ENCODE data around the gene AVPR2. TPM values are rescaled to one million over a fixed set of nuclear protein-coding genes. Genes with fewer than 3 reads are reported as not detected.

AVPR2 gene
- total and polyA plus RNA-seq, 2 donors (not counting 1 experiment from before 2014, with no cell fraction given): 0.12 TPM; not detected in 1

GRCh38 chrX:153882557-153882956, 21.9 kb upstream of the AVPR2 start:
- WGBS (ENCODE audit: insufficient coverage): 75% methylated on average over 1 of the region's 7 CpGs
- TF ChIP-seq EZH2 (IDR thresholded peaks at IDR 0.05; ENCODE audit: borderline replicate concordance, insufficient read depth, low read depth, low read length, poor library complexity, severe bottlenecking): no peak
- TF ChIP-seq, protein P1, sequence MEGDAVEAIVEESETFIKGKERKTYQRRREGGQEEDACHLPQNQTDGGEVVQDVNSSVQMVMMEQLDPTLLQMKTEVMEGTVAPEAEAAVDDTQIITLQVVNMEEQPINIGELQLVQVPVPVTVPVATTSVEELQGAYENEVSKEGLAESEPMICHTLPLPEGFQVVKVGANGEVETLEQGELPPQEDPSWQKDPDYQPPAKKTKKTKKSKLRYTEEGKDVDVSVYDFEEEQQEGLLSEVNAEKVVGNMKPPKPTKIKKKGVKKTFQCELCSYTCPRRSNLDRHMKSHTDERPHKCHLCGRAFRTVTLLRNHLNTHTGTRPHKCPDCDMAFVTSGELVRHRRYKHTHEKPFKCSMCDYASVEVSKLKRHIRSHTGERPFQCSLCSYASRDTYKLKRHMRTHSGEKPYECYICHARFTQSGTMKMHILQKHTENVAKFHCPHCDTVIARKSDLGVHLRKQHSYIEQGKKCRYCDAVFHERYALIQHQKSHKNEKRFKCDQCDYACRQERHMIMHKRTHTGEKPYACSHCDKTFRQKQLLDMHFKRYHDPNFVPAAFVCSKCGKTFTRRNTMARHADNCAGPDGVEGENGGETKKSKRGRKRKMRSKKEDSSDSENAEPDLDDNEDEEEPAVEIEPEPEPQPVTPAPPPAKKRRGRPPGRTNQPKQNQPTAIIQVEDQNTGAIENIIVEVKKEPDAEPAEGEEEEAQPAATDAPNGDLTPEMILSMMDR (IDR thresholded peaks at IDR 0.05): no peak
- H3K9me3 Mint-ChIP-seq (ENCODE audit: insufficient read depth): no peaks in the 10 kb centered on the region
- Histone ChIP-seq H3K9me3 (ENCODE audit: control extremely low read depth in 1 of 3, control insufficient read depth in 2 of 3, insufficient read depth in 1 of 3, low read length in 2 of 3) (peaks cover 0 to 3% (median 0%) of the 10 kb centered on the region in 3 donors), H3K27me3 (replicated peaks in 1 of 4; ENCODE audit: control extremely low read depth in 1 of 4, control insufficient read depth in 3 of 4, insufficient read depth in 4 of 4, low read length in 3 of 4) (peaks cover 0 to 54% (median 14%) of the 10 kb centered on the region in 4 experiments), H3K4me2 (replicated peaks; ENCODE audit: low read depth, low read length, poor library complexity, severe bottlenecking) (no peak overlapping the region), H3K36me3 (replicated peaks in 1 of 2; ENCODE audit: control extremely low read depth in 1 of 2, control insufficient read depth in 1 of 2, extremely low read depth in 1 of 2, insufficient read depth in 2 of 2, low read length in 1 of 2) (no peaks in the 10 kb centered on the region), H3K79me2 (ENCODE audit: control insufficient read depth, insufficient read depth, low read length) (no peaks in the 10 kb centered on the region), H3K4me3 (ENCODE audit: control extremely low read depth in 1 of 5, extremely low read depth in 1 of 5, insufficient read depth in 1 of 5, low read depth in 2 of 5, low read length in 4 of 5) (no peak overlapping the region), H2AFZ (ENCODE audit: insufficient read depth, low read depth, low read length, poor library complexity, severe bottlenecking) (no peak overlapping the region), H3K4me1 (ENCODE audit: control insufficient read depth in 2 of 2, insufficient read depth in 2 of 2, low read length in 2 of 2) (peaks cover 32 to 34% of the 10 kb centered on the region in 2 donors), H4K20me1 (ENCODE audit: control insufficient read depth, insufficient read depth, low read length, poor library complexity, severe bottlenecking) (no peaks in the 10 kb centered on the region), H3K9ac (ENCODE audit: low read length) (no peak overlapping the region), H3K27ac (ENCODE audit: low read length in 2 of 2) (no peak overlapping the region)
- intact Hi-C loops (cut with micrococcal nuclease): no loop called here
- H3K4me3 Mint-ChIP-seq: no peak overlapping the region
- H3K27ac Mint-ChIP-seq: no peak overlapping the region
- DNase-seq (no peak), ATAC-seq (ENCODE audit: low read depth) (no peak)
- peaks cover 17% of the 10 kb centered on the region for H3K27me3 Mint-ChIP-seq
- POLR2A ChIA-PET: no interaction called here
- CTCF ChIA-PET: no interaction called here
- peaks cover 19% of the 10 kb centered on the region for H3K4me1 Mint-ChIP-seq

- no peak overlapping the region for H3K9ac ChIP-seq (ENCODE audit: low read length)
- no peak overlapping the region for H3K4me2 ChIP-seq (replicated peaks; ENCODE audit: low read depth, low read length, poor library complexity, severe bottlenecking)
- peaks cover 0 to 3% (median 0%) of the 10 kb centered on the region in 3 donors for H3K9me3 ChIP-seq (ENCODE audit: control extremely low read depth in 1 of 3, control insufficient read depth in 2 of 3, insufficient read depth in 1 of 3, low read length in 2 of 3)
- peaks cover 14% of the 10 kb centered on the region for H3K27me3 Mint-ChIP-seq
- no peak overlapping the region for H3K27ac Mint-ChIP-seq
- H3K79me2 ChIP-seq (ENCODE audit: control insufficient read depth, insufficient read depth, low read length): no peaks in the 10 kb centered on the region
- no peak overlapping the region for H3K4me3 Mint-ChIP-seq
- no peak overlapping the region for H3K4me3 ChIP-seq (ENCODE audit: control extremely low read depth in 1 of 5, extremely low read depth in 1 of 5, insufficient read depth in 1 of 5, low read depth in 2 of 5, low read length in 4 of 5)
- POLR2A ChIA-PET: no interaction called here
- intact Hi-C loops (cut with micrococcal nuclease): no loop called here
- H2AFZ ChIP-seq (ENCODE audit: insufficient read depth, low read depth, low read length, poor library complexity, severe bottlenecking): no peak overlapping the region
- TF ChIP-seq, protein P1 (IDR thresholded peaks at IDR 0.05): no peak
- no peak for TF ChIP-seq EZH2 (IDR thresholded peaks at IDR 0.05; ENCODE audit: borderline replicate concordance, insufficient read depth, low read depth, low read length, poor library complexity, severe bottlenecking)
- H3K9me3 Mint-ChIP-seq (ENCODE audit: insufficient read depth): no peaks in the 10 kb centered on the region
- peaks cover 36 to 41% of the 10 kb centered on the region in 2 donors for H3K4me1 ChIP-seq (ENCODE audit: control insufficient read depth in 2 of 2, insufficient read depth in 2 of 2, low read length in 2 of 2)
- DNase-seq (no peak), ATAC-seq (ENCODE audit: low read depth) (no peak)
- peaks cover 24% of the 10 kb centered on the region for H3K4me1 Mint-ChIP-seq
- H3K27me3 ChIP-seq (replicated peaks in 1 of 4; ENCODE audit: control extremely low read depth in 1 of 4, control insufficient read depth in 3 of 4, insufficient read depth in 4 of 4, low read length in 3 of 4): peaks cover 0 to 47% (median 11%) of the 10 kb centered on the region in 4 experiments
- WGBS (ENCODE audit: insufficient coverage): 72% methylated on average over 7 of the region's 13 CpGs
- CTCF ChIA-PET: interaction anchor here (1.4 kb wide), 1 partner anchor 215 kb away, joined by 3 read pairs; no protein-coding TSS in a partner anchor
- no peak overlapping the region for H3K27ac ChIP-seq (ENCODE audit: low read length in 2 of 2)
- H4K20me1 ChIP-seq (ENCODE audit: control insufficient read depth, insufficient read depth, low read length, poor library complexity, severe bottlenecking): no peaks in the 10 kb centered on the region
- H3K36me3 ChIP-seq (replicated peaks in 1 of 2; ENCODE audit: control extremely low read depth in 1 of 2, control insufficient read depth in 1 of 2, extremely low read depth in 1 of 2, insufficient read depth in 2 of 2, low read length in 1 of 2): no peaks in the 10 kb centered on the region
These were observed 21.2 kb upstream of the AVPR2 start for GRCh38 chrX:153883163-153883843.
